ENCODE data around the gene KAZN. TPM values are rescaled to one million over a fixed set of nuclear protein-coding genes. Genes with fewer than 3 reads are reported as not detected.

KAZN gene
- total and polyA plus RNA-seq, 2 donors from 2014 or later, result 17.4 to 60.8 TPM

DNA sequence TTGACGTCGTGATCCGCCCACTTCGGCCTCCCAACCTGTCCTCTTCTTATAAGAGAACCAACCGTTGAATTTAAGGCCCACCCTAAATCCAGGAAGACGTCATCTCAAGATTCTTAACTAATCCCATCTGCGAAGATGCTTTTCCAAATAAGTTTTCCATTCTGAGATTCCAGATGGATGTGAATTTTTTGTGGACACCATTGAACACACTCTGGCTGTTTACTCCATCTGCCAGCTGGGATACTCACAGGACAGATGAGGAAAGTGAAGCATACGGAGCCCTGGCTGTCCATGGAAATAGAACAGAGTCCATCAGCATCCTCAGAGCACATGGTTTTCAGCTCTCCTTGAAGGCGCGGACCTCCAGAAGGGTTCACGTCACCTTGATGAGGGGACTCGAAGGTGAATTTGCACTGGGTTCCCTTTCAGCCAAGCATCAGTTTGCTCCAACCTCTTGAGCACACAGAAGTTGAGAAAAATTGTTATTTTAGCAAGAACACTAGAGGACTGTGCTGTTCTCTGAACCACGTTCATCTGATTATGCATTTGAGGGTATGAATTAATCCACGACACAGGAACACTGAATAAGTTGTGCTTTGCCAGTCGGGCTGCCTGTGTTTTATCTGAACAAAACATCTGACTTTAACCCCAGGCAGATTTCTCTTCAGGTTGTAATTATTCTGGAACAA lies 68.6 kb downstream of the KAZN start:
- DNase-seq, result no peak
- no peaks in the 10 kb centered on the region for H3K9me3 ChIP-seq (ENCODE audit: control insufficient read depth in 2 of 3, insufficient read depth in 1 of 3, low read length in 3 of 3)
- FAIRE-seq, result no peak
- intact Hi-C loops (cut with DNase I), result no loop called here
- no peak overlapping the region for H3K9ac ChIP-seq (ENCODE audit: low read length in 3 of 3)
- no peaks in the 10 kb centered on the region for H3K27me3 ChIP-seq (ENCODE audit: control insufficient read depth, insufficient read depth, low read length)
- TF ChIP-seq, protein P1, sequence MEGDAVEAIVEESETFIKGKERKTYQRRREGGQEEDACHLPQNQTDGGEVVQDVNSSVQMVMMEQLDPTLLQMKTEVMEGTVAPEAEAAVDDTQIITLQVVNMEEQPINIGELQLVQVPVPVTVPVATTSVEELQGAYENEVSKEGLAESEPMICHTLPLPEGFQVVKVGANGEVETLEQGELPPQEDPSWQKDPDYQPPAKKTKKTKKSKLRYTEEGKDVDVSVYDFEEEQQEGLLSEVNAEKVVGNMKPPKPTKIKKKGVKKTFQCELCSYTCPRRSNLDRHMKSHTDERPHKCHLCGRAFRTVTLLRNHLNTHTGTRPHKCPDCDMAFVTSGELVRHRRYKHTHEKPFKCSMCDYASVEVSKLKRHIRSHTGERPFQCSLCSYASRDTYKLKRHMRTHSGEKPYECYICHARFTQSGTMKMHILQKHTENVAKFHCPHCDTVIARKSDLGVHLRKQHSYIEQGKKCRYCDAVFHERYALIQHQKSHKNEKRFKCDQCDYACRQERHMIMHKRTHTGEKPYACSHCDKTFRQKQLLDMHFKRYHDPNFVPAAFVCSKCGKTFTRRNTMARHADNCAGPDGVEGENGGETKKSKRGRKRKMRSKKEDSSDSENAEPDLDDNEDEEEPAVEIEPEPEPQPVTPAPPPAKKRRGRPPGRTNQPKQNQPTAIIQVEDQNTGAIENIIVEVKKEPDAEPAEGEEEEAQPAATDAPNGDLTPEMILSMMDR (IDR thresholded peaks at IDR 0.05; ENCODE audit: borderline replicate concordance, extremely low read depth, insufficient read depth), result no peak
- no peak overlapping the region for H3K27ac ChIP-seq (ENCODE audit: low read depth in 2 of 2, low read length in 2 of 2)
- H3K4me3 ChIP-seq (ENCODE audit: low read length in 3 of 3), result no peak overlapping the region
- no peaks in the 10 kb centered on the region for H3K4me1 ChIP-seq (ENCODE audit: control insufficient read depth in 2 of 3, insufficient read depth in 2 of 3, low read depth in 1 of 3, low read length in 3 of 3)
- H3K36me3 ChIP-seq (ENCODE audit: control insufficient read depth in 2 of 3, insufficient read depth in 3 of 3, low read length in 3 of 3), result no peaks in the 10 kb centered on the region

DNA sequence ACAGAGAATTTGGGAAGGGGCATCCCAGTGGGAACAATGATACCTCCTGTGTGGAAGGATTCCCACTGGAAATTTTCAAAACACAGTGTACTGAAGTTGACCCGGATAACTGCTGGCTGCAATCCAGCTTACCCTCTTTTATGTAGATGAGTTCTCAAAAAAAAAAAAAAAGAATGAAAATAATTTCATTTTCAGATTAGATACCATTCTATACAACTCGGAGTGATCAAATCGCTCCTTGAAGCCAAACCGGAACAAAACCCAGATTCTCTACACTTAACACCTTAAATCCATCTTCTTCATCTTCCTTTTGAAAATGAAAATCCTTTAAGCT lies 69.1 kb downstream of the KAZN start:
- intact Hi-C loops (cut with DNase I), result no loop called here
- Histone ChIP-seq H3K4me1 (ENCODE audit: control insufficient read depth in 2 of 3, insufficient read depth in 2 of 3, low read depth in 1 of 3, low read length in 3 of 3) (no peaks in the 10 kb centered on the region), H3K4me3 (ENCODE audit: low read length in 3 of 3) (no peak overlapping the region), H3K9me3 (ENCODE audit: control insufficient read depth in 2 of 3, insufficient read depth in 1 of 3, low read length in 3 of 3) (no peaks in the 10 kb centered on the region), H3K36me3 (ENCODE audit: control insufficient read depth in 2 of 3, insufficient read depth in 3 of 3, low read length in 3 of 3) (no peaks in the 10 kb centered on the region), H3K27me3 (ENCODE audit: control insufficient read depth, insufficient read depth, low read length) (no peaks in the 10 kb centered on the region), H3K27ac (ENCODE audit: low read depth in 2 of 2, low read length in 2 of 2) (no peak overlapping the region), H3K9ac (ENCODE audit: low read length in 3 of 3) (no peak overlapping the region)
- TF ChIP-seq, protein P1 (IDR thresholded peaks at IDR 0.05; ENCODE audit: borderline replicate concordance, extremely low read depth, insufficient read depth), result no peak
- DNase-seq (no peak), FAIRE-seq (no peak)

DNA sequence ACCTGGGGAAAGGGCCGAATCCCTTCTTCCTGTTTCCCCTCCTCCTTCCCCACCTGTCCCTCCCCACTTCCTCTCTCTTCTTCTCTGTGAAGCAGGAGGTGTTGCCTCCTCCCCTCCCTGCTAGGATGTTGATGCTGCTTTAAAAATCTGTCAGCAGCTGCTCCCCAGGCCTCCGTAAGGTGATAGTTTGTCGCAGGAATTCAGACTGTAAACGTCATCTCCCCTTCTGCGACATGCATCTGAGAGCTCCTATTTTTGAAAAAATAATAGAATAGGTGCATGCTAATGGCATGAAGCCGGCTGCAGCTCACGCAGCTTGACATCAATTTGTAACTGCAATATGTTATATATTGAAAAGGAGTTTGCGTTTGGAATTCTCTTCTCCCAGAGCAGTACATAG lies 70.1 kb downstream of the KAZN start:
- intact Hi-C loops (cut with DNase I), result no loop called here
- Histone ChIP-seq H3K4me1 (ENCODE audit: control insufficient read depth in 2 of 3, insufficient read depth in 2 of 3, low read depth in 1 of 3, low read length in 3 of 3) (no peaks in the 10 kb centered on the region), H3K36me3 (ENCODE audit: control insufficient read depth in 2 of 3, insufficient read depth in 3 of 3, low read length in 3 of 3) (no peaks in the 10 kb centered on the region), H3K4me3 (ENCODE audit: low read length in 3 of 3) (no peak overlapping the region), H3K27ac (ENCODE audit: low read depth in 2 of 2, low read length in 2 of 2) (no peak overlapping the region), H3K9ac (ENCODE audit: low read length in 3 of 3) (no peak overlapping the region), H3K27me3 (ENCODE audit: control insufficient read depth, insufficient read depth, low read length) (no peaks in the 10 kb centered on the region), H3K9me3 (ENCODE audit: control insufficient read depth in 2 of 3, insufficient read depth in 1 of 3, low read length in 3 of 3) (no peaks in the 10 kb centered on the region)
- TF ChIP-seq, protein P1 (IDR thresholded peaks at IDR 0.05; ENCODE audit: borderline replicate concordance, extremely low read depth, insufficient read depth), result no peak
- no peak for DNase-seq
- no peak for FAIRE-seq

DNA sequence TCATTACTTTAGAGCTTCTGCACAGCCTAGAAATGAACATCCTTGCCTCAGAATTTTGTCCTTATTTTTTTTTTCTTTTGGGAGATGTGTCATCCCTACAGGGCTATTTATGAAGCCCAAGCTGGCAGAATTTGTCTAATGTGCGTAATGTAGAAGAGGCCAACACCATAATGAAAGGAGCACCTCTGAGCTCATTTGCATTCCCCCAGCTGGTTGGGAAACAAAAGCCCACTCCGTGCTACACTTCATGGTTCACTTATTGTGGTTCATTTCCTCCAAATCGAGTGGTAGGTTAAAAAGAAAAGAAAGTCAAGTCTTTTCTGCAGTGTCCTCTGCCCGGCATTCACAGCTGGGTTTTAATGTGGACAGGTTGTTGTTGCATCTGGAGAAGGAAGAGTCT lies 73.5 kb downstream of the KAZN start:
- intact Hi-C loops (cut with DNase I), result no loop called here
- H3K4me1 ChIP-seq (ENCODE audit: control insufficient read depth in 2 of 3, insufficient read depth in 2 of 3, low read depth in 1 of 3, low read length in 3 of 3), result no peaks in the 10 kb centered on the region
- H3K36me3 ChIP-seq (ENCODE audit: control insufficient read depth in 2 of 3, insufficient read depth in 3 of 3, low read length in 3 of 3), result no peaks in the 10 kb centered on the region
- no peak overlapping the region for H3K4me3 ChIP-seq (ENCODE audit: low read length in 3 of 3)
- no peak for FAIRE-seq
- DNase-seq, result peak in 2 of 5 donors; percentile 50 to 56
- no peak overlapping the region for H3K27ac ChIP-seq (ENCODE audit: low read depth in 2 of 2, low read length in 2 of 2)
- H3K9ac ChIP-seq (ENCODE audit: low read length in 3 of 3), result no peak overlapping the region
- TF ChIP-seq, protein P1 (IDR thresholded peaks at IDR 0.05; ENCODE audit: borderline replicate concordance, extremely low read depth, insufficient read depth), result no peak
- no peaks in the 10 kb centered on the region for H3K9me3 ChIP-seq (ENCODE audit: control insufficient read depth in 2 of 3, insufficient read depth in 1 of 3, low read length in 3 of 3)
- no peaks in the 10 kb centered on the region for H3K27me3 ChIP-seq (ENCODE audit: control insufficient read depth, insufficient read depth, low read length)

Data from kidney (tissue), 14 donors.